Stimulated activated naive CD8-positive, alpha-beta T cell treated with anti-CD3 and anti-CD28 coated beads, Interleukin-15, Interleukin-2, amounts not matched to agents 100 U/mL and 50 U/mL, for 24 hours (primary cell): ENCODE data around the gene MACIR.

Experiments used
- ATAC-seq: fragments of 150-1000 bp; cut with Tn5 transposase; one replicate; pipeline ENCODE4 v1.10.0; 2021
- DNase-seq: peaks from one replicate; pipeline ENCODE4 v3.0.0; 2021

MACIR gene

DNA sequence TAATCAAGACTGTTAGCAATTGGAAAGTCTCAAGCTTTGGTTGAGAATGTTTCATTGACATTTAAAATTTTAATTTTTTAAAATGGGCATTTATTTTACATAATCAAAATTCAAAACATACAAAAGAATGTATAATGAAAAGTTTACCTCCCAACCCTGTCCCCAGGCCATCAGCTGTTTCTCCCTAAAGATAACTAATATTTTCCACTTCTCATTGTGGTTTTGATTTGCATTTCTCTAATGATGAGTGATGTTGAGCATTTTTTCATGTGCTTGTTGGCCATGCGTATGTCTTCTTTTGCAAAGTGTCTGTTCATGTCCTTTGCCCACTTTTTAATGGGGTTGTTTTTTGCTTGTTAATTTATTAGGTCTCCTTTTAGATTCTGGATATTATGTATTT, 11.4 kb upstream of the MACIR start:
- DNase-seq = no peak
- ATAC-seq = no peak

GRCh38 chr5:103249068-103249467, 9.5 kb upstream of the MACIR start:
- ATAC-seq (no peak), DNase-seq (no peak)

GRCh38 chr5:103254921-103255320, 3.6 kb upstream of the MACIR start:
- ATAC-seq (no peak), DNase-seq (no peak)

- ATAC-seq = no peak
- no peak for DNase-seq
Measured at GRCh38 chr5:103255691-103256090, 2.9 kb upstream of the MACIR start.

GRCh38 chr5:103256178-103256577, 2.4 kb upstream of the MACIR start:
- ATAC-seq (no peak), DNase-seq (no peak)

DNA sequence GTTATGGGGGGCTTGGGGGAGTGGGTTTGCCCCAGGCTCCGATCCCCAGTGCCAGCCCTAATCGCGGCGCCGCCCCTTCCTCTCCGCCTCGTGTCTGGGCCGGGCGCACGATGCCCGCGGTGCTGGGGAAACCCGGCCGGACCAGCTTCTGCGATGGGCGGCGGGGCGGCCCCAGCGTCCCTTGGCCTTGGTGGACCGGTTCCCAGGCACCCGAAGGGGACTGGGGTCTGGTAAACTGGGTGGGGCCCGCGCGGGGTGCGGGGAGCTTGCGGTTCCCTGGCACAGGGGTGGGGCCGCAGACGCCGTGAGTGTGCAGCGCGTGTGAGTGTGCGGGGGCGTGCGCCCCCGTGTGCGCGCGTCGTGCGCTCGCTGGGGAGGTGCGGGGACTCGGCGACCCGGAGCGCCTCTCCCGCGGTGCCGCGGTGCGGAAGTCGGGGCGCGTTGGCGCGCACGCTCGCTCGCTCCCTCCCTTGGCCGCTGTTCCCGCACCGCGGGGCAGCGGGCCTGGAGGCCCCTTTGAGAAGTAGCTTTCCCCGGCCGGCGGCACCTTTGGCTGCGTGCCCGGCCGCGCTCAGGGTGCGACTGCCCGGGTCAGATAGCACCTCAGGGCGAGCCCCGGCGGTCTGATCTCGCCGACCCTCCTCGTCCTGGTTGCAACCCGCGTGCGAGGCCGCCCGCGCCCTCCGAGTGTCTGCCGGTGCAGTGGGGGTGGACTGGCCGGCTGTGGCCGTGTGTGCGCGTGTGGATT, 568 bp downstream of the MACIR start:
- DNase-seq = peak; percentile 69
- peak; percentile 52 for ATAC-seq

DNA sequence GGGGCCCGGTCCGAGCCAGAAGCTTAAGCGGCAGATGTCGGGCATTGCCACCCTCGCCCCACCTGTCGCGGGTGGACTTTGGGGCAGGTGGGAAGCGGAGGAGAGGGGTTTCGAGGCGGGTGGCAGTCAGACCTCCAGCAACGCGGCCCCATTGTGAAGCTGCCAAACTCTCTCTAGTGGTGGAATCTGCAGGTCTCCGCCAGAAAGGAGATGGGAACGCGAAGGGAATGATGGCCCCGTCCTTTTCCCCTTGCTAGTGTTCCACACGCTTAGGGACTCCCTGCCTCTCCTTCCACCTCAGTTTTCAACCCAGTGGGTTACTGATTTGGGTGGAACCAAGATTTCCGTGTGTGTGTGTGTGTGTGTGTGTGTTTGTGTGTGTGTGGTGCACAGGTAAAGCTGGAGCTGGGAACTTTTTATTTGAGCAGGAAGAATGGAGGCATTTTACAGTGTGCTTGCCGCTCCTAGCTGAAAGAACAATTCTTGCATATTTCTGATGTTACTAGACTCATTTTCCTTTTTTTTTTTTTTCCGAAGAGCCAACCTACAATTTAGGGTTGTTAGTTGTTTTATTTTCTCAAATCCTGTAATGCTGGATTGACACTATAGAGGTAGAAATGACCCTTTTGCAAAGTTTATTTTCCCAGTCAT, 1.3 kb downstream of the MACIR start:
- DNase-seq (no peak), ATAC-seq (no peak)

DNA sequence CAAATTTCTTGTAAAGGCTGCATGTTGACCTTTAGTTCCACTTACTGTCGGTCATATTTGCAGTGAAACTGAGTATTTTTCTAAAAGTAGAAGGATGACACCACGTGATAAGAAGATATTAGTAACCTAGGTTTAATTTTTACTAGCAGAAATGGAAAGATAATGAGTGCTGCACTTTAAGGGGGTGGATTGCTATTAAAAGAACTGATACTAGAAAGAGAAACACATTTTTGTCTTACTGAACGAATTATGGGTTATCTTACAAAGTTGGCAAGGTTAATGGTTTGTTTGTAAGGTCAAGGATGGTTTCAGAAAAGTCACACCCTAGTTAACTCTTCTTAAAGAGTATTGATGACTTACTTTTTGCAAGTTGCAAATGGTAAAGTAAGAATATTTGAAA, 2.4 kb downstream of the MACIR start:
- DNase-seq (no peak), ATAC-seq (no peak)

DNA sequence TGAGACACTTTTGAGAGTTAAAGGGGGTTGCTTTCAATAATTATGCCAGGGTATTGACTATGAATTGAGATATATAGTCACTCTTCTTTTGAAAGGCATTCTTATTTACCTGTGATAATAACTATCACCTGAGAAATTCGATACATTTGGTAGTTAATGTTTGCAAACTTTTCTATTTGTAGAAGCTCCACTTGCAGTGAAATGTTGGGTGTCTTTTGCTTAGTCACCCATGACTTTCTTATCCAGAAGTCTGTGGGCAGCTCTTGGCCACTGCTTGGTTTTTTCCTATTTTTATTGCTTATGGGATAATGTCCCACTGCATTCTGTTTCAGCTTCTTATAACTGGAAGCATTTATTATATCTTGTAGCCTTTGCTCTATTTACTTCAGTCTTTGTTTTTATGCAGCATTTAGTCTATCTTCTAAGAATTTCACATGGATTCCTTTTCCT, 3.9 kb downstream of the MACIR start:
- DNase-seq (no peak), ATAC-seq (no peak)

- DNase-seq = no peak
- ATAC-seq = no peak
Measured at GRCh38 chr5:103263054-103263453, 4.5 kb downstream of the MACIR start.

DNA sequence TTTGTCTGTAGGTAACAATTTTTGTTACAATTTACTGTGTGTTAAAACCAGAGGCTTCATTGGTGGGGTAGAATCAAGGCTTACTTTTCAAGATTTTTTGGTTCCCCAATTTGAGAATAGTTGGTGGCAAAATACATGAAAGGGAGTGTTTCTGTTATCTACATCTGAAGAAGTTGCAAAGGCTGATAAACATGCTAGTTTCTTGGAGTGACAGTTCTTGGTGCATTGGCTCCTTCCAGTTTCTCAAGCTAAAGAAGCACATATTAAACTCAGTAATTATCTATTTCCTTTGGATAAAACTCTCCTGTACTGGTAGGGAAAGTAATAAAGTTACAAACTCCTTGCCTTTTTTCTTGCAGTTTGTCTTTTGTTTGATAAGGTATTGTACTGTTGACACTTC, 5.9 kb downstream of the MACIR start:
- ATAC-seq (no peak), DNase-seq (no peak)

DNA sequence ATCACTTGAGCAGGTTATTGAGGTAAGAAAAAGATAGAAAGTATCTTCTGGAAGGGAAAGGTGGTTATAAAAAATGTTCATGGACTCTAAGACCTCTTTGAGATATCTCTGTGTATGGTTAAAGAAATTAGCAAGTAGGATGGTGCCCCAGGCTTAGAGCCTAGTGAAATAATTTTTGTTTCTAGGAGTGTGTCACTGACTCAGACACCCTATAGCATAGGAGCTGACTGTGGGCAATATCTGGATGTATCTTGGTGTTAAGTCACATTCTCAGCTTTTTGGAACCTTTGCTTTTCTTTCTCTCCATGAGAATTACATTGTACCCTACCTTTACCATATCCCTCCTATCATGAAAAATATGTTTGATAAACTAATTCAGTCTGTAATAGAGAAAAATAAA, 12.0 kb downstream of the MACIR start:
- no peak for DNase-seq
- no peak for ATAC-seq

- no peak for DNase-seq
- no peak for ATAC-seq
Measured at GRCh38 chr5:103271570-103272289, 13.2 kb downstream of the MACIR start.

DNA sequence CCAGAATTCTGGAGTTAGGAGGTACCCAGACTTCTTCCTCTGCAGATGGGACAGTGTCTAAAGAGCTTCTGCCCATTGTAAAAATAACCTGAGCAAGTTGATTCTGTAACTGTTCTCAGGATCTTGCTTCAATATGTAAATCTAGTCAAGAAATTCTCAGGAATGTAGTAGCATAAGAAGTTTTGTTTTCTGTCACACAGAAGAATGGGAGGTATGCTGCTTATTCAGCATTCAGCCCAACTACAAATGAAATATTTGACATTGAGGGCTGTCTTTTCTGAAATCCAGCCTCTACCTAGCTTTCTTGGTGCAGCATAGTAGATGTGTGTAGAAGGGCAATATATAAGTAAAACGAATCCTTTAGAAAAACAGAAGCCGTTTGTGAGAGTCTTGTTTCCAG, 13.8 kb downstream of the MACIR start:
- DNase-seq = no peak
- ATAC-seq = no peak

DNA sequence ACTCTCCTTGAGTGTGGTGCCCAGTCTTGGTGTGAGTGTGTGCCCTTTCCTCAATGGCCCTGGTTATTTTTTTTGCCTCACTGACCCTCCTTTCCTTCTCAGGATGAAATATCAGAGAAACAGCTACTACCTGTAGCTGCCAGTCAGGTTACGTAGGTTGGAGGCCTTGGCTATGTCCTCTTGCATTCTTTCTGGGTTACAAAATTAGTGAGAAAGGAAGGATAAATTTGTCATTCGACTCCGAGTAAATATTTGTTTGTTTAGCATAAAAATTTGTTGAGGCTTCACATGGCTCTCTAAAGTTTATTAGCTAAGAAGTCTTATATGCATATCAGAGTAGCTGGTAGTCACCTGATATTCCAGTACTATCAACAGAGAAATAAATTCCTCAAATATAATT, 15.4 kb downstream of the MACIR start:
- no peak for DNase-seq
- no peak for ATAC-seq

DNA sequence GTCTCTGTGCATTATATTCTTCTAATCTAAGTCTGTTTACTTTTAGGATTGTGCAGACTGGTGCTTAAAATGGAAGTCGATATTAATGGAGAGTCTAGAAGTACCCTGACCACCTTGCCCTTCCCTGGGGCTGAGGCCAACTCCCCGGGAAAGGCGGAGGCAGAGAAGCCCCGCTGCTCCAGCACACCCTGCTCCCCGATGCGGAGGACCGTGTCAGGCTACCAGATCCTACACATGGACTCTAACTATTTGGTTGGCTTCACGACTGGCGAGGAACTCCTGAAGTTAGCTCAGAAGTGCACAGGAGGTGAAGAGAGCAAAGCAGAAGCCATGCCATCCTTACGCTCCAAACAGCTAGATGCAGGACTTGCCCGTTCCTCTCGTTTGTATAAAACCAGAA, 17.3 kb downstream of the MACIR start:
- DNase-seq (no peak), ATAC-seq (no peak)

GRCh38 chr5:103280967-103281366, 22.4 kb downstream of the MACIR start:
- no peak for ATAC-seq
- no peak for DNase-seq

- DNase-seq (no peak), ATAC-seq (no peak)
Measured at GRCh38 chr5:103283120-103283519, 24.6 kb downstream of the MACIR start.

- DNase-seq (no peak), ATAC-seq (no peak)
Measured at GRCh38 chr5:103283869-103284268, 25.3 kb downstream of the MACIR start.

- ATAC-seq = no peak
- no peak for DNase-seq
Measured at GRCh38 chr5:103286622-103287021, 28.1 kb downstream of the MACIR start.

DNA sequence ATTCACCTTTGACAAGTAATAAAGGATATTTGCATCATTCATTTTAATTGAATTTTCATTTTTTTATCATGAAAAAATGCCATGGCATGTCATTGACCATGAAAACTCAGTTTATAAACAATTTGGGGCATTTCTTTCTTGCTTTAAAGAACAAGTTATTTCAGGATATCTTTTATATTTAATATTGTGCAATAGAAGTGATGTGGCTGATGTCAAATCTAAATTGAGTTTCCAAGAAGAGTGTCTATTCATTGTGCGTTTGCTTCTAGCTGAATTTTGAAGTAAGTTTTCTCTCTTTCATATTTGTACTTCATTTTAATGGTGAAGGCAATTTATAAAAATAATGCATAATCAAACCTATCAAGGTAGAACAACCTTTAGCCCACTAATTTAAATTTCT, 30.5 kb downstream of the MACIR start:
- ATAC-seq (no peak), DNase-seq (no peak)

DNA sequence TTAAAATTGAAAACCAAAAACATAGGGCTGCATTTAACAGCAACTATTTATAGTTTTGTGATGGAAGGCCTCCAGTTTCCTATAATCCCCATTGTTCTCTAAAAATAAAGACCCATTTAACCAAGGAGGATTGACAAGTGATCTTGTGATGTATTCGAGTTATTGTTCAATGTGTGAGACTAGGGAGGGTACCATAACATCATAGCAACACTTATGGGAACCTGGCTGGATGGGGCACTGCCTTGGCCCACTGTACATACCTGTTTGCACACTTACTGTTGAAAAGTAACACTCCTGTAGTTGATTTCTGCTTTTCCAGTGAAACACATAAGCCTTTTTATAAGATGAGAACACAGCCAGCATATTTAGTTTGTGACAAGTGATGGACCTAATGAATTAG, 32.3 kb downstream of the MACIR start:
- DNase-seq = no peak
- ATAC-seq = no peak

- ATAC-seq (no peak), DNase-seq (no peak)
Measured at GRCh38 chr5:103291606-103292005, 33.0 kb downstream of the MACIR start.
